Large intestine (tissue), 12 donors: ENCODE measurements around the gene ABI3BP. TPM values are rescaled to one million over a fixed set of nuclear protein-coding genes. Genes with fewer than 3 reads are reported as not detected.
A peak's percentile ranks its signal among the peaks of the same experiment; 100 is the strongest.

ENCODE experiments used
- DNase-seq, 2 donors: peaks; one replicate each; pipeline versions ENCODE4 v3.0.0 to v3.0.0-alpha.2; 2013
- H3K27ac ChIP-seq: one replicate; pipeline ENCODE4 v1.5.1; 2013; ENCODE audit warnings: low read length
- H3K27me3 ChIP-seq: 2 replicates; pipeline ENCODE4 v1.6.1; 2013; ENCODE audit warnings: low read length; ENCODE audit not compliant: control insufficient read depth, insufficient read depth
- H3K36me3 ChIP-seq: 2 replicates; pipeline ENCODE4 v1.6.1; 2013; ENCODE audit warnings: low read length; ENCODE audit not compliant: control insufficient read depth, insufficient read depth
- H3K4me1 ChIP-seq: one replicate; pipeline ENCODE4 v1.6.1; 2013; ENCODE audit warnings: low read length; ENCODE audit not compliant: control insufficient read depth, insufficient read depth
- H3K4me3 ChIP-seq: one replicate; pipeline ENCODE4 v1.5.1; 2013; ENCODE audit warnings: low read length
- H3K9me3 ChIP-seq: one replicate; pipeline ENCODE4 v1.6.1; 2013; ENCODE audit warnings: mild to moderate bottlenecking, low read depth, low read length, moderate library complexity; ENCODE audit not compliant: control insufficient read depth
- WGBS: methylation state at CpG from one replicate; pipeline ENCODE4 v1.1.5; 2013; ENCODE audit warnings: low lambda C conversion rate; ENCODE audit not compliant: insufficient coverage; 5-methylcytosine and 5-hydroxymethylcytosine counted together
- long read RNA-seq, 11 donors: transcript quantifications; one replicate each; lab custom pipeline, GENCODE V29; 2026
- polyA plus RNA-seq: library from polyadenylated mRNA; unstranded; fragments of 120-200 nt; gene quantifications from one replicate; pipeline ENCODE4 v1.2.1, GENCODE V29; 2013

The ABI3BP gene, protein sequence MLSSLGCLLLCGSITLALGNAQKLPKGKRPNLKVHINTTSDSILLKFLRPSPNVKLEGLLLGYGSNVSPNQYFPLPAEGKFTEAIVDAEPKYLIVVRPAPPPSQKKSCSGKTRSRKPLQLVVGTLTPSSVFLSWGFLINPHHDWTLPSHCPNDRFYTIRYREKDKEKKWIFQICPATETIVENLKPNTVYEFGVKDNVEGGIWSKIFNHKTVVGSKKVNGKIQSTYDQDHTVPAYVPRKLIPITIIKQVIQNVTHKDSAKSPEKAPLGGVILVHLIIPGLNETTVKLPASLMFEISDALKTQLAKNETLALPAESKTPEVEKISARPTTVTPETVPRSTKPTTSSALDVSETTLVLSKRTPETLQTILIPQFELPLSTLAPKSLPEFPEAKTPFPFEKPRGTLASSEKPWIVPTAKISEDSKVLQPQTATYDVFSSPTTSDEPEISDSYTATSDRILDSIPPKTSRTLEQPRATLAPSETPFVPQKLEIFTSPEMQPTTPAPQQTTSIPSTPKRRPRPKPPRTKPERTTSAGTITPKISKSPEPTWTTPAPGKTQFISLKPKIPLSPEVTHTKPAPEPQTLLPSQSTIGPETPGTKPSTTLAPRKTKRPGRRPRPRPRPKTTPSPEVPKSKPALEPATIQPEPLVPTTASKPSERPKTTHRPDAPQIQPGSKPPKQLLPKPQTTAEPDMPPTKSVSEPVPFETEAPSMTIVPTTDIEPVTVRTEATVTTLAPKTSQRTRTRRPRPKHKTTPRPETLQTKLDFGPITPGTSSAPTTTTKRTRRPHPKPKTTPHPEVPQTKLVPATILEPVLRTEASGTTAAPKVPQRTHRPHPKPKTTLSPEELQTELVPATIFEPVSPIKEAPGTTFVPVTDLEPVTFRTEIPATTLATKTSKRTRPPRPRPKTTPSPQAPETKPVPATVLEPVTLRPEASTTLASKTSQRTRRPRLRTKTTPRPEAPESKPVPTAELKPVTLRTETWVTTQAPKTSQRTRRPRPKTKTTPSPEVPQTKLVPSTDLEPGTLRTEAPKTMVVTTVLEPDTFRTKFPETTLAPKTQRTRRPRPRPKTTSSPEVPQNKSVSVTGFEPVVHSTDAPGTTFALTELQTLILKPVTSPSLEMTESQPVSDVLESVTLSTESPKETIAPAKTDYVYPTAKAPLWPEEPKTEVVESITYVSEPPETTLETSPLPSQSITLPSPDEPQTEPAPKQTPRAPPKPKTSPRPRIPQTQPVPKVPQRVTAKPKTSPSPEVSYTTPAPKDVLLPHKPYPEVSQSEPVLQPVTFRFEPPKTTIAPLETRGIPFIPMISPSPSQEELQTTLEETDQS (N-terminal part only)
- polyA plus RNA-seq, result 75.9 TPM
- long read RNA-seq, donor 1, result 0 reads
- long read RNA-seq, donor 2, partial matches to known transcripts, result 0 of 1 reads
- long read RNA-seq, donor 2, other reads (novel, unspliced or antisense), result 0 of 1 reads
- long read RNA-seq, donor 3, result 0 reads
- long read RNA-seq, donor 4, result 0 reads
- long read RNA-seq, donor 5, partial matches to known transcripts, result 0 of 2 reads
- long read RNA-seq, donor 5, other reads (novel, unspliced or antisense), result 0 of 2 reads
- long read RNA-seq, donor 6, result 0 reads
- long read RNA-seq, donor 7, result 0 reads
- long read RNA-seq, donor 8, partial matches to known transcripts, result 0 of 3 reads
- long read RNA-seq, donor 8, other reads (novel, unspliced or antisense), result 0 of 3 reads
- long read RNA-seq, donor 9, partial matches to known transcripts, result 7 of 8 reads
- long read RNA-seq, donor 9, other reads (novel, unspliced or antisense), result 0 of 8 reads
- long read RNA-seq, donor 10, partial matches to known transcripts, result 0 of 1 reads
- long read RNA-seq, donor 10, other reads (novel, unspliced or antisense), result 0 of 1 reads
- long read RNA-seq, donor 11, result 0 reads

DNA sequence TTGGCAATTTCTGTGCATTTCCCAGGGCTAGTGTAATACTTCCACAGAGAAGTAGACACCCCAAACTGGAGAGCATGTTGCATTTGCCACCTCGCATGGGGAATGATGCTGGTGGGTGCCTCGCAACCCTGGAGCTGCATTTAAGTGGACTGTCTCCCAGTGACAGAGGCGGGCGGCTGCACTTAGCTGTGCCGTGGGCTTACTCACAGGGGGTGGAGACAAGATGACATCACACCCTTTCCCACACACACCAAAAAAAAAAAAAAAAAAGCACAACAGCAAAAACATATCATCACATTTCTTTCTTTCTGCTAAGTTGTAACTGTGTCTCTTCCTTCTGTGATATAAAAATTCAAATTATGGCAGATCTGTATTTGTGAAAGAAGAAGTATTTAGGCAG, at the start of gene ABI3BP:
ABI3BP (minus strand) TSS at position 113 of the 400 bp plus-strand sequence; CDS start at position 76, 37 bp downstream.
- WGBS, result no CpG with 5 or more reads among the region's 5 CpGs
- peak within 1 kb of the TSS; percentile 52 for H3K4me3 ChIP-seq

DNA sequence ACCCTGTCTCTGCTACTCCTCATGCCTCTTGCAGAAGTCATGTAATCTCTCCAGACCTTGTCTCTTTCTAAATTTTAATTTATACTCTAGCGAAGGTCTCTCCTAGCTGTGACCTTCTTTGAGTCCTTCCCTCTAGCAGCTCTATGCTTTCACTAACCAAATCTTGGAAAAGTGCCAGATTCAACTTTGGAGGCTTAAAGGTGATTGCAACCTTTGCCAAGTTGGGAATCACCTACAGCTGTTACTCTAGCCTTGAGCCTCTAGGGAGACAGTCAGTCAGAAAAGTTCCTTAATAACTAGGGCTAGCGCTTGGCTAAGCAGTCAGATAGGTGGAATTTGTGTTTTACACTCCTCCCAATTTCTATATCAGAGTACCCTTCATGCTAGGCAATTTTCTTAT, 46.1 kb upstream of the ABI3BP start:
- no peak overlapping the region for H3K27ac ChIP-seq

More for the DNA sequence above, at the start of gene ABI3BP:
- Histone ChIP-seq H3K27ac (peak within 1 kb of the TSS; percentile 85), H3K9me3 (no peaks in the 10 kb centered on the region), H3K36me3 (no peaks in the 10 kb centered on the region), H3K27me3 (no peaks in the 10 kb centered on the region), H3K4me1 (no peaks in the 10 kb centered on the region)
- DNase-seq, result peak; percentile 69 to 79

DNA sequence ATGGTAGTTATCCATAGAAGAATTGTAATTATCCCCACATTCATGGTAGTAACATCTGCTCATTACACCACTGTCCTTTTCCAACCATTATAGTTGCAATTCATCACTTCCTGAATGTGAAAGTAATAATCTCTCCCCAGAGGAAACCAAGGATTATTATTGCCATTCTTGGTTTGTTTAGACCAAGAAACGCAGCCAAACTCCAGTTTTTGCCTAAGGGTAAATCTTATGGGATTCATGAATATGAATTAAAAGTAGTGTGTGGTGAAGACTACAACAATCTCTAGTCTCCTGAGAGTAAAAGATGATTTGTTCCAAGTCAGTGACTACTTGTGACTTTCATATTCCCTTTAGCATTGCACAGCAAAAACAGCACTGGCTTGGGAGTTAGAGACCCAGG, 45.7 kb upstream of the ABI3BP start:
- no CpG with 5 or more reads among the region's 1 CpG for WGBS
- H3K4me3 ChIP-seq, result no peak overlapping the region
- no peak overlapping the region for H3K27ac ChIP-seq

More for the DNA sequence above, 46.1 kb upstream of the ABI3BP start:
- 83% methylated on average over 1 of the region's 2 CpGs for WGBS
- DNase-seq, result no peak
- H3K9me3 ChIP-seq, result no peaks in the 10 kb centered on the region
- H3K4me1 ChIP-seq, result no peaks in the 10 kb centered on the region
- no peaks in the 10 kb centered on the region for H3K27me3 ChIP-seq
- H3K36me3 ChIP-seq, result no peaks in the 10 kb centered on the region
- no peak overlapping the region for H3K4me3 ChIP-seq

DNA sequence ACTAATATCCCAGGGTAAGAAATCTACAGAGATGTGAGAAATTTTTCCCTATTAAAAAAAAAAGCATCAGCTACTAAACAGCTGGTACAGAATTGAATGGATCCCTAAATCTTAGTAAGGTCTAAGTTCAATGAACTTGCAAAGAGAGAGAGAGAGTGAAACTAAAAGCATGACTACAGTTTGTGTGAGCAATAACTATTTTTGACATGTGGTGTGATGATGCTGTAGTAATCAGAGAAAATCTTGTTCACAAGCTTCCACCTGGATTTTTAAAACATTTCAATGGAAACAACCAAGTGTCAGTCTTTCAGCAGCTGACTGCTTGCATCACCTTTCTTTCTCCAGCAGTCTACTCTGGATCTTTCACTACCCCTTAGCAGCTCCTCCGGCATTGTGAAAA, 45.2 kb upstream of the ABI3BP start:
- Histone ChIP-seq H3K4me1 (no peaks in the 10 kb centered on the region), H3K27ac (no peak overlapping the region), H3K36me3 (no peaks in the 10 kb centered on the region), H3K9me3 (no peaks in the 10 kb centered on the region), H3K27me3 (no peaks in the 10 kb centered on the region), H3K4me3 (no peak overlapping the region)
- DNase-seq, result no peak
- 83% methylated on average over 1 of the region's 1 CpG for whole genome bisulfite sequencing

More for the DNA sequence above, 45.7 kb upstream of the ABI3BP start:
- Histone ChIP-seq H3K36me3 (no peaks in the 10 kb centered on the region), H3K4me1 (no peaks in the 10 kb centered on the region), H3K9me3 (no peaks in the 10 kb centered on the region), H3K27me3 (no peaks in the 10 kb centered on the region)
- DNase-seq, result no peak

DNA sequence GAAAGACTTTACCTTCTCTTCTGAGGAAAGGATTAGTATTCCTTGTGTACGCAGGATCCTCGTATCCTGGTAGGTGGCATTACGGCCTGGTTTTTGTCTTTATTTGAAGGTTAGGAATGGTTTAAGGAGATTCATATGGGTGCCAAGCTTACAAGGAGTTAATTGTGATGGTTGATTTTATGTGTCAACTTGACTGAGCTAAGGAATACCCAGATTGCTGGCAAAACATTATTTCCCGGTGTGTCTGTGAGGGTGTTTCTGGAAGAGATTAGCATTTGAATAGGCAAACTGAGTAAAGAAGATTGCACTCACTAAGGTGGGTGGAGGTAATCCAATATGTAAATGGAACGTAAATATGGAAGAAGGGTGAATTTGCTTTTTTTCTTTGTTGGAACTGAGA, 44.4 kb upstream of the ABI3BP start:
- H3K9me3 ChIP-seq, result no peaks in the 10 kb centered on the region
- no peak for DNase-seq
- no peak overlapping the region for H3K27ac ChIP-seq
- 100% methylated on average over 1 of the region's 5 CpGs for WGBS
- no peak overlapping the region for H3K4me3 ChIP-seq
- no peaks in the 10 kb centered on the region for H3K27me3 ChIP-seq
- H3K36me3 ChIP-seq, result no peaks in the 10 kb centered on the region
- H3K4me1 ChIP-seq, result no peaks in the 10 kb centered on the region

DNA sequence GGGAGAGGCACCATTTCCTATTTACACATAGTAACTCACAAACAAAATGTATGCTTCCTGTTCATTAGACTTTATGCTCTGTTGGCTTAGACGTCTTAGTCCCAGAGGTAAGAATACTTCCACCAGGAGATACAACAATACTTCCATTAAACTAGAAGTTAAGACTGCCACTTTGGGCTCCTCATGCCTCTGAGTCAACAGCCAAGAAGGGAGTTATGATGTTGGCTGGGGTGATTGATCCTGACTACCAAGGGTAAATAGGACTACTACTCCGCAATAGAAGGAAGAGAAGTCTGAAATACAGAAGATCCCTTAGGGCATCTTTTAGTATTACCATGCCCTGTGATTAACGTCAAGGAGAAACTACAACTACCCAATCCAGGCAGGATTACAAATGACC, 43.5 kb upstream of the ABI3BP start:
- DNase-seq, result no peak
- H3K27me3 ChIP-seq, result no peaks in the 10 kb centered on the region
- no peaks in the 10 kb centered on the region for H3K36me3 ChIP-seq
- no peak overlapping the region for H3K4me3 ChIP-seq
- 100% methylated on average over 1 of the region's 3 CpGs for WGBS
- H3K9me3 ChIP-seq, result no peaks in the 10 kb centered on the region
- H3K4me1 ChIP-seq, result no peaks in the 10 kb centered on the region
- H3K27ac ChIP-seq, result no peak overlapping the region

DNA sequence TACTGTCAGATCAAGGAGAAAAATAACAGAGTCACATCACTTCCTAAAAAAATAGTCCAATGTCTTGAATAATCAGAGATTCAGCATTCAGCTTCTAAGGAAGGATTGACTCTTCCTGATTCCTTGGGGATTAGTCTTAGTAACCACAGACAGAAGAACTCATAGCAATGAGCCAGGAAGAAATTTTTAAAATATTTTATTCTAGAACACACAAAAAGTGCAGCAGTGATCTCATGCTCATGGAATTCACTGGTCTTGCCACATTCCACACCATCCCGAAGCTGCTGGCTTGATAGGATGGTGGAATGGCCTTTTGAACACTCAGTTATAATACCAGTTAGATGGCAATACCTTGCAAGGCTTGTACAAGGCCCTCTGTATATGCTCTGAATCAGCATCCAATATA, 43.0 kb upstream of the ABI3BP start:
- no peaks in the 10 kb centered on the region for H3K9me3 ChIP-seq
- no peak overlapping the region for H3K4me3 ChIP-seq
- H3K27me3 ChIP-seq, result no peaks in the 10 kb centered on the region
- H3K27ac ChIP-seq, result no peak overlapping the region
- no peaks in the 10 kb centered on the region for H3K4me1 ChIP-seq
- WGBS, result 20% methylated on average over 1 of the region's 1 CpG
- no peak for DNase-seq
- no peaks in the 10 kb centered on the region for H3K36me3 ChIP-seq

DNA sequence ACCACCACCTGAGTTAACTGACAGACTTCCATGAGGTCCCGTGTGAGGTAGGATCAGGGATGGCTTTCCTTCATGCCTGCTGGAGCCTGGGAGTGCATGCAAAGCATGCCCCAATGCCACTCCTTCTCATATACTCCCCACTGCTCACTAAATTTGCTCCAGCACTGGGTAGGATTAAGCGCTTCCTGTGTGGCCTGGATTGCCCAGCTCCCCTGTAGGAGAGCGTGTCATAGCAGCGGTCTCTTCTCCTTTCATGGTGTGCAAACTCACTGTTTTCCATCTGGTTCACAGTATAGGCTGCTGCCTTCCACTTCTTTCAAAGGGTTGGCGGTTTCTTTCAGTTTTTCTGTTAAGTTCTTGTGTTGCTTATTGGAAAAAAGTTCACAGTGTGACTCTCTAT, 34.1 kb upstream of the ABI3BP start:
- no peaks in the 10 kb centered on the region for H3K9me3 ChIP-seq
- H3K27me3 ChIP-seq, result no peaks in the 10 kb centered on the region
- no peak for DNase-seq
- H3K36me3 ChIP-seq, result no peaks in the 10 kb centered on the region
- WGBS, result no CpG with 5 or more reads among the region's 5 CpGs
- H3K4me1 ChIP-seq, result no peaks in the 10 kb centered on the region
- H3K4me3 ChIP-seq, result no peak overlapping the region
- H3K27ac ChIP-seq, result no peak overlapping the region

DNA sequence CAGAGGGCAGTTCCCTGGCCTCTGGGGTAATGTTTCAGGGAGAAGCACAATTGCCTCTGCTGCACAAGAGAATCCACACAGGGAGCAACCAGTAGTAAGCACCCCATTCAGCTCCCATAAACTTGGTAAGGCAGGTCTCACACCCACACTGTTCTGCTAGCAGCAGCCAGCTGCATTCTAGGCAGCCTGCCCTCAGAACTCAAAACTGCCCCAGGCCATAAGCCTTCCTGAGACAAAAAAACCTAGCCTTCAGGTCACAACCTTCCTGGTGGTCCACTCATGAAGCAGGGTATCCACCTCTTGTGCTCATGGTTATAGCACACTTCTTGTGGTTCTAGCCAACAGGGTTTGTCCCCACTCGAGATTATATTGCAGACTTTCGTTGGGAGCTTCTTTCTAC, 33.7 kb upstream of the ABI3BP start:
- no CpG with 5 or more reads among the region's 2 CpGs for WGBS
- Histone ChIP-seq H3K4me3 (no peak overlapping the region), H3K27me3 (no peaks in the 10 kb centered on the region), H3K9me3 (no peaks in the 10 kb centered on the region), H3K4me1 (no peaks in the 10 kb centered on the region), H3K27ac (no peak overlapping the region), H3K36me3 (no peaks in the 10 kb centered on the region)
- DNase-seq, result no peak
